Lung (tissue), 12 donors: Measurements from ENCODE around the gene KCNQ4. TPM values are rescaled to one million over a fixed set of nuclear protein-coding genes. Genes with fewer than 3 reads are reported as not detected.
A peak's percentile ranks its signal among the peaks of the same experiment; 100 is the strongest.

ENCODE experiments used
- ATAC-seq: fragments of 200-7000 bp; cut with Tn5 transposase; one replicate; pipeline ENCODE4 v1.9.1; 2020; ENCODE audit warnings: moderate number of reproducible peaks; ENCODE audit not compliant: insufficient read depth, low FRiP score
- DNase-seq, 3 donors: peaks; one replicate each; pipeline ENCODE4 v3.0.0-alpha.2; 2013 to 2017
- H3K27ac ChIP-seq, 2 donors: one replicate each; pipeline ENCODE4 v1.5.1; 2013; ENCODE audit warnings: mild to moderate bottlenecking in 2 of 2, moderate library complexity in 2 of 2, control low read depth in 1 of 2, inconsistent platforms in 1 of 2, low read depth in 1 of 2, low read length in 1 of 2
- H3K27me3 ChIP-seq, 3 donors: one replicate each; pipeline ENCODE4 v1.5.1; 2013; ENCODE audit warnings: low read length in 2 of 3; ENCODE audit not compliant: control insufficient read depth in 3 of 3, insufficient read depth in 3 of 3
- H3K36me3 ChIP-seq, 4 donors: one replicate each; pipeline ENCODE4 v1.5.1; 2013; ENCODE audit warnings: low read length in 4 of 4, mild to moderate bottlenecking in 1 of 4, moderate library complexity in 1 of 4; ENCODE audit not compliant: control insufficient read depth in 4 of 4, insufficient read depth in 4 of 4
- H3K4me1 ChIP-seq, 5 donors: one replicate each; pipeline ENCODE4 v1.5.1; 2013; ENCODE audit warnings: low read length in 5 of 5, mild to moderate bottlenecking in 2 of 5, moderate library complexity in 1 of 5; ENCODE audit not compliant: control insufficient read depth in 5 of 5, insufficient read depth in 5 of 5
- H3K4me3 ChIP-seq: one replicate; pipeline ENCODE4 v1.5.1; 2013; ENCODE audit warnings: mild to moderate bottlenecking, control low read depth, moderate library complexity
- H3K9ac ChIP-seq, 2 donors: one replicate each; pipeline ENCODE4 v1.5.1; 2013; ENCODE audit warnings: low read length in 2 of 2, control low read depth in 1 of 2; ENCODE audit not compliant: insufficient read depth in 1 of 2
- H3K9me3 ChIP-seq, 4 donors: one replicate each; pipeline ENCODE4 v1.5.1; 2013; ENCODE audit warnings: low read length in 3 of 4, mild to moderate bottlenecking in 1 of 4, moderate library complexity in 1 of 4; ENCODE audit not compliant: control insufficient read depth in 4 of 4, insufficient read depth in 3 of 4
- WGBS, 2 donors: extraction: QIAGEN DNeasy Blood & Tissue Kit; methylation state at CpG; one replicate each; pipeline ENCODE4 v1.1.7; 2013; 5-methylcytosine and 5-hydroxymethylcytosine counted together
- polyA plus RNA-seq, 2 donors: library from polyadenylated mRNA; stranded (reverse); fragments of 200-250 nt; gene quantifications; one replicate each; pipeline ENCODE4 v1.2.1, GENCODE V29; 2013
- total RNA-seq, 2 donors: library from RNA; depleted of rRNA in 1 of 2; stranded (reverse); fragments of >200 nt in 1 of 2; gene quantifications; one replicate each; pipeline ENCODE4 v1.2.1, GENCODE V29; 2014 to 2021
- TF ChIP-seq, protein P1 (sequence below): IDR thresholded peaks from 2 replicates; pipeline ENCODE4 v1.5.1; 2012; ENCODE audit warnings: mild to moderate bottlenecking; ENCODE audit errors: control extremely low read depth, extremely low read depth
- donor health status: control.
- donor health status: control.
- donor health status: Bipolar disorder and iron deficiency.
- donor health status: healthy.
- donor health status: DM: yes; HTN: yes; CAD: no.

KCNQ4 gene
- total and polyA plus RNA-seq, 4 donors, result 0.54 to 0.98 (median 0.59) TPM

DNA sequence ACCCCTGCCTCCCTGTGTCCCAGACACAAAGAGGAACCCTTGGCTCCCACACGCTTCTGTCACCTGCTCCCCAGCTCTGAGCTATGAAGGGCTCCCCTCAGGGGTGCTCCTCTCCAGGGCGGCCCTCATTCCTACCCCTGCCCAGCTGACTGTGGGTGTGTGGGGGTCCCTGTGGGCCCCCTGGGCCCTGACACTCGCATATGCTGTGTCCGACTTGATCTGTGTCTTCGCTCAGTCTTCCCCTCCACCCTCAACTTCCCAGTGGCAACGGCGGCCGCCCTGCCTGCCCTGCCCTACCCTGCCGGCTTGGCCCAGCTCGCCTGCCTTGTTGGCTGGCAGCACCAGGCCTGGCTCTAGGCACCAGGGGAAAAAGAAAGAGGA is 1.2 kb downstream of the KCNQ4 start:
- H3K27ac ChIP-seq, result no peak overlapping the region
- peaks cover 0 to 7% (median 0%) of the 10 kb centered on the region in 3 donors for H3K27me3 ChIP-seq
- no peaks in the 10 kb centered on the region for H3K36me3 ChIP-seq
- no peak overlapping the region for H3K9ac ChIP-seq
- no peak overlapping the region for H3K4me3 ChIP-seq
- DNase-seq (no peak), ATAC-seq (no peak)
- 82 to 86% methylated on average over 10 of the region's 10 CpGs for WGBS, 2 donors
- TF ChIP-seq, protein P1, sequence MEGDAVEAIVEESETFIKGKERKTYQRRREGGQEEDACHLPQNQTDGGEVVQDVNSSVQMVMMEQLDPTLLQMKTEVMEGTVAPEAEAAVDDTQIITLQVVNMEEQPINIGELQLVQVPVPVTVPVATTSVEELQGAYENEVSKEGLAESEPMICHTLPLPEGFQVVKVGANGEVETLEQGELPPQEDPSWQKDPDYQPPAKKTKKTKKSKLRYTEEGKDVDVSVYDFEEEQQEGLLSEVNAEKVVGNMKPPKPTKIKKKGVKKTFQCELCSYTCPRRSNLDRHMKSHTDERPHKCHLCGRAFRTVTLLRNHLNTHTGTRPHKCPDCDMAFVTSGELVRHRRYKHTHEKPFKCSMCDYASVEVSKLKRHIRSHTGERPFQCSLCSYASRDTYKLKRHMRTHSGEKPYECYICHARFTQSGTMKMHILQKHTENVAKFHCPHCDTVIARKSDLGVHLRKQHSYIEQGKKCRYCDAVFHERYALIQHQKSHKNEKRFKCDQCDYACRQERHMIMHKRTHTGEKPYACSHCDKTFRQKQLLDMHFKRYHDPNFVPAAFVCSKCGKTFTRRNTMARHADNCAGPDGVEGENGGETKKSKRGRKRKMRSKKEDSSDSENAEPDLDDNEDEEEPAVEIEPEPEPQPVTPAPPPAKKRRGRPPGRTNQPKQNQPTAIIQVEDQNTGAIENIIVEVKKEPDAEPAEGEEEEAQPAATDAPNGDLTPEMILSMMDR, result no peak
- H3K9me3 ChIP-seq, result no peaks in the 10 kb centered on the region
- H3K4me1 ChIP-seq, result peaks cover 0 to 38% (median 10%) of the 10 kb centered on the region in 5 donors

DNA sequence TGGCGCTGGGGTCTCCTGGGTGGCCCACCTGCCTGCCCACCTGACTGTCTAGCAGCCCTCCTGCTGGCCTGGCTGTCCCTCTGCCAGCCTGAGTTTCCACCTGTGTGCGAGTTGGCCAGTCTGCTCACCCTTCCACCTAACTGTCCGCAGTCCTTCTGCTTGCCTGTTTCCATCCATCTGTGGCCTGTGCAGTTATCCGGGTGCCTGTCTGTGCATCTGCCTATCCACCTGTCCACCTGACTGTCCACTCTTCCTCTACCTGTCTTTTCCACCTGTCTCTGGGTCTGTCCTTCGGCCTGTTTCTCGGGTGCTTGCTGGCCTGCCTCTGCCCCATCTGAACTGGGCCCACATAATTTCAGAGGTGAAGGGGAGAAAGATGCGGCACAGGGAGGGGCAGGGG is 1.9 kb downstream of the KCNQ4 start:
- no peaks in the 10 kb centered on the region for H3K9me3 ChIP-seq
- no peak overlapping the region for H3K9ac ChIP-seq
- TF ChIP-seq, protein P1, result no peak
- ATAC-seq (no peak), DNase-seq (no peak)
- no peaks in the 10 kb centered on the region for H3K36me3 ChIP-seq
- no peak overlapping the region for H3K4me3 ChIP-seq
- H3K27ac ChIP-seq, result no peak overlapping the region
- 96 to 97% methylated on average over 7 of the region's 7 CpGs for WGBS, 2 donors
- peaks cover 0 to 7% (median 0%) of the 10 kb centered on the region in 3 donors for H3K27me3 ChIP-seq
- peaks cover 0 to 38% (median 10%) of the 10 kb centered on the region in 5 donors for H3K4me1 ChIP-seq

DNA sequence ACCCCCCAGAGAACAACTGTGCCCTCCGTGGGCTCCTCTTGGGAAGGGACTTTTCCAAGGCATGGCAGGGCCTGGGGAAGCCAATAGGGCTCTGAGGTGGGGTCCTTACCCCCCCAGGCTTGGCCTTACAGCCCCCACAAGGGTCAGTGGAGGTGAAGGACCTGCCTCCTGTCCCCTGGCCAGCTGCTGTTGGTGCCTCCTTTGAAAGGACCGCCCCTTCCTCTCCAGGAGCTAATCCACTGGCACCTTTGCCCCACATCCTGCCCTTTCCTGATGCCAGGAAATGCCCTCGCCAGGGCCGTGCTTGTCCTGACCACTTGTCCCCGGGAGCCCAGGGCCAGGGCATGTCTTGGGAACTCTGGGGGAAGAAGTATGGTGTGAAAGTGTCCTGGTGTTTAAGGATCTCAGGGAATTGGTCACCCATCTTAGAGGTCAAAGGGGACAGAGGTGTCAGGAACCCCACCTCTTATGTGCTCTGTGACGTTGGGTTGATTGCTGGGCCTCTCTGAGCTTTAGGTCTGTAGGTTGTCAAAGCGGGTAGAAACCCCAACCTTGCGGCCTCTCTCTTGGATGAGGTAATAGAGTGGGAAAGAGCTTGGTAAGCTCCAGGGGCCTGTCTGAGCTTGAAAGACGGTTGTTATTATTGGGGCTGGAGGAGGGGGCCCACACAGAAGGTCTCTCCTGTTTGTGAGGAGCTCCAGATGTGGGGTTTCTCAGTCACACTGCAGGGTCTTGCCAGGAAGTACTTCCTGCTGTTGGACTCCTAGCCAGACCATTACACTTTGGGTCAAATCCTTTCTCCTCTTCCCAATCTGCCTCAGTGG is 2.8 kb downstream of the KCNQ4 start:
- Histone ChIP-seq H3K4me3 (no peak overlapping the region), H3K27me3 (peaks cover 0 to 7% (median 0%) of the 10 kb centered on the region in 3 donors), H3K36me3 (no peaks in the 10 kb centered on the region), H3K4me1 (peaks cover 0 to 38% (median 10%) of the 10 kb centered on the region in 5 donors), H3K9me3 (no peaks in the 10 kb centered on the region), H3K9ac (no peak overlapping the region), H3K27ac (no peak overlapping the region)
- DNase-seq (peak; percentile 32 to 70 (median 49)), ATAC-seq (no peak)
- WGBS, 2 donors, result 67 to 72% methylated on average over 9 of the region's 9 CpGs
- TF ChIP-seq, protein P1, result no peak
